Endothelial cell of umbilical vein (primary cell): Measurements from ENCODE around the gene CENPU.

ENCODE experiments used
- GATA2 ChIP-seq: IDR thresholded peaks from 2 replicates; pipeline ENCODE4 v1.7.0; 2011; ENCODE audit warnings: low read depth, mild to moderate bottlenecking, moderate library complexity, mixed read lengths, low read length; ENCODE audit not compliant: insufficient read length, insufficient read depth
- MYC ChIP-seq: IDR thresholded peaks from one replicate; pipeline ENCODE4 v1.6.1; 2011; ENCODE audit warnings: mild to moderate bottlenecking, low read depth, low read length
- POLR2A ChIP-seq: IDR thresholded peaks from 2 replicates; pipeline ENCODE4 v1.6.1; 2012; ENCODE audit warnings: low read depth, mild to moderate bottlenecking, control low read depth, low read length
- TF ChIP-seq, protein P1 (sequence below), 2 donors: IDR thresholded peaks; 1 replicate in 1 of 2; 2 replicates in 1 of 2; pipeline ENCODE4 v1.5.1; 2011; ENCODE audit warnings: low read length in 2 of 2, mild to moderate bottlenecking in 2 of 2, moderate library complexity in 2 of 2, control low read depth in 1 of 2, inconsistent platforms in 1 of 2, low read depth in 1 of 2; ENCODE audit not compliant: insufficient read depth in 1 of 2; ENCODE audit errors: extremely low read depth in 1 of 2

DNA sequence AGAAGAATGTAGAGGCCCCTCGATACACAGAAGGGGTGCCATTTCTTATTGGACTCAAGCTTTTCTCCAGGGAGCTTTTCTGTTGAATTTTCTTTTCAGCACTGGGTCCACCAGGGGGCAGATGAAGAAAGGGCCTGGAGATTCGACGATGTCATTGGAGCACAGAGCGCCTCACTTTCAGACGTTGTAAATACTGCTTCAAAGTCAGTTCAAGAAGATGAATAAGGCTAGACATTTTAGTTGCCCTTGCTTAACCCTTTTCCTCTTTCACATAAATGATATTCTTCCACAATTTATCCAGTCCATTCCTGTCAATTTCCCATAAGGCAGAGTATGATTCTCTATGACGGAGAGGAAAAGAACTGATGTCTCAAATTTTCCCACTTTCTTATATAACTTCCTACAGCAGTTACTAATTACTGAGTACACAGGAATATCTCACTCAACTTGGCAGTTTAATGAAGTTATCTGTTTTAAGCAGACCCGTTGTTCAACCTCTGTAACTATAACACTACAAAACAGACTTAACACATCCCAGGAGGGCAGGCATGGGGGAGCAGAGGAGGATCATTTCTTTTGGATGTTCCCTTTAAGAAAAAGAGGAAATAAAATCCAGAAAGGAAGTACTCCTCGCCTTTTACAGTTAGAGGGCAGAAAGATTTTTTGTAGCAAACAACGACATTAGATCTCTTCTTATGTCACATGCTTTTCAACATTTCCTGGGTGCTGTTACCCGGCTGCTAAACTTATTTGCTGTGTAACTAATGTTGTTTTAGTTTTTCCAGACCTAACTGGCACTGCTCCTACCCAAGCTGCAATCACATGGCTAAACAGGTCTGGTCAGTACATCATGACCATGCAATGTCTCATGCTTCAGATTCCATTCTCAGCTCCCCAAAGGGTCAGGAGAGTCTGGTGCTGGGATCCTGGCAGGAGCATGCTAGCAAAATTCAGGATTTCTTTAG is 12.2 kb upstream of the CENPU start:
- TF ChIP-seq, protein P1, sequence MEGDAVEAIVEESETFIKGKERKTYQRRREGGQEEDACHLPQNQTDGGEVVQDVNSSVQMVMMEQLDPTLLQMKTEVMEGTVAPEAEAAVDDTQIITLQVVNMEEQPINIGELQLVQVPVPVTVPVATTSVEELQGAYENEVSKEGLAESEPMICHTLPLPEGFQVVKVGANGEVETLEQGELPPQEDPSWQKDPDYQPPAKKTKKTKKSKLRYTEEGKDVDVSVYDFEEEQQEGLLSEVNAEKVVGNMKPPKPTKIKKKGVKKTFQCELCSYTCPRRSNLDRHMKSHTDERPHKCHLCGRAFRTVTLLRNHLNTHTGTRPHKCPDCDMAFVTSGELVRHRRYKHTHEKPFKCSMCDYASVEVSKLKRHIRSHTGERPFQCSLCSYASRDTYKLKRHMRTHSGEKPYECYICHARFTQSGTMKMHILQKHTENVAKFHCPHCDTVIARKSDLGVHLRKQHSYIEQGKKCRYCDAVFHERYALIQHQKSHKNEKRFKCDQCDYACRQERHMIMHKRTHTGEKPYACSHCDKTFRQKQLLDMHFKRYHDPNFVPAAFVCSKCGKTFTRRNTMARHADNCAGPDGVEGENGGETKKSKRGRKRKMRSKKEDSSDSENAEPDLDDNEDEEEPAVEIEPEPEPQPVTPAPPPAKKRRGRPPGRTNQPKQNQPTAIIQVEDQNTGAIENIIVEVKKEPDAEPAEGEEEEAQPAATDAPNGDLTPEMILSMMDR (IDR thresholded peaks at IDR 0.05; ENCODE audit: extremely low read depth in 1 of 2, insufficient read depth in 1 of 2, low read depth in 1 of 2, low read length in 2 of 2): peak; percentile 70 to 72
- TF ChIP-seq MYC (no peak), POLR2A (no peak), GATA2 (no peak)
